Lower leg skin (tissue), 4 donors: ENCODE results near the gene CLN6. TPM values are rescaled to one million over a fixed set of nuclear protein-coding genes. Genes with fewer than 3 reads are reported as not detected.

Experiments used
- DNase-seq, 2 donors: peaks; one replicate each; pipeline ENCODE4 v3.0.0-alpha.2; 2019; ENCODE audit warnings: low spot score in 2 of 2
- H3K4me3 ChIP-seq: fragments of 200-600 bp; sonication (generic); 2 replicates; pipeline ENCODE4 v1.5.1; 2017; ENCODE audit warnings: mild to moderate bottlenecking, low read depth; ENCODE audit not compliant: poor library complexity, severe bottlenecking
- CTCF ChIP-seq, 3 donors: fragments of 450-650 bp; IDR thresholded peaks; one replicate each; pipeline ENCODE4 v1.5.1; 2016; ENCODE audit warnings: antibody characterized with exemption in 3 of 3, mild to moderate bottlenecking in 3 of 3, moderate library complexity in 2 of 3
- POLR2A ChIP-seq, 2 donors: fragments of 450-650 bp; IDR thresholded peaks; one replicate each; pipeline ENCODE4 v1.6.1; 2016 to 2017; ENCODE audit warnings: antibody characterized with exemption in 2 of 2, mild to moderate bottlenecking in 1 of 2, moderate library complexity in 1 of 2
- WGBS, 2 donors: methylation state at CpG; one replicate each; pipeline ENCODE4 v1.1.5; 2018; 5-methylcytosine and 5-hydroxymethylcytosine counted together
- intact Hi-C: fragments of 100-400 bp; cut with DNase I; formaldehyde crosslinking; loops from one replicate; pipeline ENCODE4 v1.15.0; 2023; ENCODE audit warnings: low total_unique reads
- total RNA-seq, 4 donors: library from RNA; depleted of rRNA; stranded (reverse); fragments of >200 nt; gene quantifications; one replicate each; pipeline ENCODE4 v1.1.0, GENCODE V29; 2016

Gene CLN6
- total RNA-seq, 4 donors from 2014 or later: 9.9 to 22.5 (median 15.1) TPM

- intact Hi-C loops: no loop called here
- no peak overlapping the region for H3K4me3 ChIP-seq
- TF ChIP-seq POLR2A (IDR thresholded peaks at IDR 0.05) (no peak), CTCF (IDR thresholded peaks at IDR 0.05) (no peak)
- DNase-seq: peak in 1 of 2 donors; percentile 75
- whole genome bisulfite sequencing, 2 donors: 83 to 86% methylated on average over 10 to 11 of the region's 12 CpGs
Observed at GRCh38 chr15:68207176-68207935, 22.2 kb downstream of the CLN6 start.

GRCh38 chr15:68206711-68207151 is 22.8 kb downstream of the CLN6 start:
- WGBS, 2 donors: 90% methylated on average over 12 of the region's 12 CpGs
- intact Hi-C loops: no loop called here
- no peak overlapping the region for H3K4me3 ChIP-seq
- peak in 1 of 2 donors; percentile 81 for DNase-seq
- no peak for TF ChIP-seq POLR2A (IDR thresholded peaks at IDR 0.05)
- no peak for TF ChIP-seq CTCF (IDR thresholded peaks at IDR 0.05)

- peak; percentile 65 to 89 for DNase-seq
- WGBS, 2 donors: 47 to 52% methylated on average over 14 of the region's 14 CpGs
- no peak overlapping the region for H3K4me3 ChIP-seq
- TF ChIP-seq CTCF (IDR thresholded peaks at IDR 0.05) (no peak), POLR2A (IDR thresholded peaks at IDR 0.05) (no peak)
- intact Hi-C loops: no loop called here
Observed at GRCh38 chr15:68205954-68206539, 23.5 kb downstream of the CLN6 start.

- no peak for TF ChIP-seq POLR2A (IDR thresholded peaks at IDR 0.05)
- TF ChIP-seq CTCF (IDR thresholded peaks at IDR 0.05): no peak
- no peak overlapping the region for H3K4me3 ChIP-seq
- 68 to 76% methylated on average over 10 to 13 of the region's 13 CpGs for WGBS, 2 donors
- no peak for DNase-seq
- intact Hi-C loops: no loop called here
Observed at GRCh38 chr15:68205558-68205944, 24.0 kb downstream of the CLN6 start.

- DNase-seq: peak; percentile 64 to 96
- WGBS, 2 donors: 24 to 31% methylated on average over 9 to 16 of the region's 16 CpGs
- intact Hi-C loops: loop anchor here (5.0 kb wide), 1 partner anchor 1792 kb away; no protein-coding TSS in a partner anchor
- TF ChIP-seq CTCF (IDR thresholded peaks at IDR 0.05): no peak
- TF ChIP-seq POLR2A (IDR thresholded peaks at IDR 0.05): no peak
- no peak within 1 kb of the TSS for H3K4me3 ChIP-seq
Observed at GRCh38 chr15:68204776-68205557, 24.6 kb downstream of the CLN6 start, which contains the start of gene CALML4. CALML4 (minus strand) TSS chr15:68205332; CDS start chr15:68205247, 85 bp downstream.
